IMR-90 (cell line): ENCODE measurements around the gene SEMA3C. TPM values are rescaled to one million over a fixed set of nuclear protein-coding genes. Genes with fewer than 3 reads are reported as not detected.

Experiments used
- ATAC-seq: fragments of 200-7000 bp; cut with Tn5 transposase; 2 replicates; pipeline ENCODE4 v1.9.1; 2020; ENCODE audit warnings: low read depth, mild to moderate bottlenecking, moderate library complexity
- BruUV-seq: library from RNA; stranded (reverse); fragments of 400-500 nt; replicated peaks from 2 replicates; lab custom pipeline; 2021; lab: Mats Ljungman, UMichigan
- CTCF ChIA-PET: fragments of 300-600 bp; formaldehyde crosslinking; extraction: SDS; loops from one replicate; lab custom pipeline; 2021; ENCODE audit warnings: antibody characterized with exemption; lab: Yijun Ruan, JAX
- POLR2A ChIA-PET: fragments of 300-600 bp; sonication (Branson Sonifier 250); formaldehyde crosslinking; loops from one replicate; lab custom pipeline; 2022; ENCODE audit warnings: antibody characterized with exemption; ENCODE audit not compliant: unreplicated experiment; lab: Charles Lee
- DNase-seq: peaks from one replicate; pipeline ENCODE4 v3.0.0; 2013
- H2AFZ ChIP-seq: replicated peaks from 2 replicates; pipeline ENCODE3; 2013; ENCODE audit warnings: low read length, mild to moderate bottlenecking; ENCODE audit not compliant: poor library complexity
- H2AK5ac ChIP-seq: 2 replicates; pipeline ENCODE4 v1.6.1; 2013; ENCODE audit warnings: low read depth, low read length, inconsistent platforms
- H2AK9ac ChIP-seq: replicated peaks from 2 replicates; pipeline ENCODE3; 2013; ENCODE audit warnings: mild to moderate bottlenecking, low read depth, low read length, moderate library complexity; ENCODE audit not compliant: poor library complexity
- H2BK120ac ChIP-seq: 2 replicates; pipeline ENCODE4 v1.6.1; 2013; ENCODE audit warnings: low read depth, low read length, inconsistent platforms
- H2BK15ac ChIP-seq: 3 replicates; pipeline ENCODE4 v1.6.1; 2013; ENCODE audit warnings: low read depth, low read length, inconsistent platforms
- H2BK20ac ChIP-seq: 2 replicates; pipeline ENCODE4 v1.6.1; 2013; ENCODE audit warnings: low read depth, mild to moderate bottlenecking, inconsistent platforms, low read length, moderate library complexity
- H2BK5ac ChIP-seq: 2 replicates; pipeline ENCODE4 v1.6.1; 2013; ENCODE audit warnings: mild to moderate bottlenecking, low read depth, low read length, inconsistent platforms; ENCODE audit not compliant: poor library complexity, severe bottlenecking
- H3K14ac ChIP-seq: replicated peaks from 2 replicates; pipeline ENCODE4 v1.6.1; 2013; ENCODE audit warnings: low read depth, low read length, inconsistent platforms
- H3K18ac ChIP-seq: 2 replicates; pipeline ENCODE4 v1.6.1; 2013; ENCODE audit warnings: low read depth, low read length, control low read depth
- H3K23ac ChIP-seq: 2 replicates; pipeline ENCODE4 v1.6.1; 2013; ENCODE audit warnings: low read depth, low read length, inconsistent platforms
- H3K27ac ChIP-seq: 2 replicates; pipeline ENCODE4 v1.5.1; 2013; ENCODE audit warnings: mild to moderate bottlenecking, control low read depth, low read length; ENCODE audit not compliant: insufficient read depth
- H3K27me3 ChIP-seq: 2 replicates; pipeline ENCODE4 v1.6.1; 2013; ENCODE audit warnings: low read length; ENCODE audit not compliant: control insufficient read depth, insufficient read depth
- H3K36me3 ChIP-seq: 2 replicates; pipeline ENCODE4 v1.6.1; 2013; ENCODE audit warnings: low read length, mixed read lengths; ENCODE audit not compliant: control insufficient read depth, insufficient read depth
- H3K4ac ChIP-seq: 2 replicates; pipeline ENCODE4 v1.6.1; 2013; ENCODE audit warnings: low read depth, low read length, inconsistent platforms
- H3K4me1 ChIP-seq: 2 replicates; pipeline ENCODE4 v1.6.1; 2013; ENCODE audit warnings: low read length, mixed read lengths; ENCODE audit not compliant: control insufficient read depth, insufficient read depth
- H3K4me2 ChIP-seq: 2 replicates; pipeline ENCODE4 v1.6.1; 2013; ENCODE audit warnings: low read depth, mild to moderate bottlenecking, control low read depth, low read length, moderate library complexity
- H3K4me3 ChIP-seq: 2 replicates; pipeline ENCODE4 v1.5.1; 2013; ENCODE audit warnings: low read depth, mild to moderate bottlenecking, control low read depth, low read length, moderate library complexity; ENCODE audit not compliant: insufficient read depth
- H3K56ac ChIP-seq: 2 replicates; pipeline ENCODE4 v1.6.1; 2013; ENCODE audit warnings: low read length, inconsistent platforms; ENCODE audit not compliant: insufficient read depth; ENCODE audit errors: extremely low read depth
- H3K79me1 ChIP-seq, 2 experiments: 2 replicates each; pipeline ENCODE4 v1.6.1; 2013; ENCODE audit warnings: low read length in 2 of 2, inconsistent platforms in 1 of 2, low read depth in 1 of 2
- H3K9ac ChIP-seq: 2 replicates; pipeline ENCODE4 v1.6.1; 2013; ENCODE audit warnings: low read depth, low read length, control low read depth
- H3K9me1 ChIP-seq: 2 replicates; pipeline ENCODE4 v1.6.1; 2013; ENCODE audit warnings: low read length, inconsistent platforms; ENCODE audit not compliant: insufficient read depth
- H3K9me3 ChIP-seq: 2 replicates; pipeline ENCODE4 v1.6.1; 2013; ENCODE audit warnings: low read length; ENCODE audit not compliant: control insufficient read depth, insufficient read depth
- H4K20me1 ChIP-seq: 2 replicates; pipeline ENCODE4 v1.6.1; 2013; ENCODE audit warnings: low read length, inconsistent platforms; ENCODE audit not compliant: insufficient read depth
- H4K5ac ChIP-seq: 2 replicates; pipeline ENCODE4 v1.6.1; 2013; ENCODE audit warnings: mild to moderate bottlenecking, low read depth, low read length, control low read depth
- H4K8ac ChIP-seq, 2 experiments: 2 replicates each; pipeline ENCODE4 v1.6.1; 2013; ENCODE audit warnings: low read depth in 2 of 2, low read length in 2 of 2, control low read depth in 1 of 2, inconsistent platforms in 1 of 2
- H4K91ac ChIP-seq: 2 replicates; pipeline ENCODE4 v1.6.1; 2013; ENCODE audit warnings: low read depth, low read length, inconsistent platforms; ENCODE audit not compliant: insufficient read depth
- BHLHE40 ChIP-seq: fragments of 150-350 bp; IDR thresholded peaks from 2 replicates; pipeline ENCODE4 v1.6.1; 2016; ENCODE audit warnings: mild to moderate bottlenecking, low read depth, low read length
- MAFK ChIP-seq: IDR thresholded peaks from 2 replicates; pipeline ENCODE4 v1.6.1; 2012; ENCODE audit warnings: low read depth, low read length, improper control_type of control experiment
- MXI1 ChIP-seq: IDR thresholded peaks from 2 replicates; pipeline ENCODE4 v1.6.1; 2012; ENCODE audit warnings: low read depth, mild to moderate bottlenecking, low read length, moderate library complexity, borderline replicate concordance
- NFE2L2 ChIP-seq: fragments of 150-350 bp; IDR thresholded peaks from 2 replicates; pipeline ENCODE4 v1.6.1; 2016; ENCODE audit warnings: low read depth, mild to moderate bottlenecking, low read length
- RFX5 ChIP-seq: IDR thresholded peaks from 2 replicates; pipeline ENCODE4 v1.8.0; 2012; ENCODE audit warnings: low read depth, mild to moderate bottlenecking, low read length, moderate library complexity
- USF2 ChIP-seq: fragments of 150-350 bp; IDR thresholded peaks from 2 replicates; pipeline ENCODE4 v1.6.1; 2017; ENCODE audit warnings: mild to moderate bottlenecking, antibody characterized with exemption, low read length, low read depth
- WGBS, 2 experiments: methylation state at CpG; one replicate each; pipeline versions ENCODE4 v1.1.5 to v1.1.7; 2013; ENCODE audit warnings: missing lambda C conversion rate in 2 of 2; ENCODE audit not compliant: insufficient read length in 1 of 2; ENCODE audit errors: extremely low coverage in 2 of 2; 5-methylcytosine and 5-hydroxymethylcytosine counted together
- dilution Hi-C: fragments of 300-500 bp; cut with HindIII; formaldehyde crosslinking; loops from one replicate; pipeline ENCODE4 v1.14.3; 2018; ENCODE audit warnings: low sequenced_read_pairs; ENCODE audit not compliant: unreplicated experiment
- in situ Hi-C: fragments of 300-500 bp; cut with MboI; formaldehyde crosslinking; loops from 3 replicates; pipeline ENCODE4 v1.14.3; 2019; ENCODE audit warnings: low sequenced_read_pairs, inconsistent platforms, mixed read lengths
- intact Hi-C: fragments of 100-400 bp; cut with micrococcal nuclease; formaldehyde crosslinking; loops from 2 replicates; pipeline ENCODE4 v1.10.0; 2022
- polyA plus RNA-seq, 3 experiments: library from polyadenylated mRNA; depleted of rRNA; stranded (reverse); fragments of >200 nt; gene quantifications; 2 replicates each; pipeline ENCODE4 v1.2.3, GENCODE V29; 2012; ENCODE audit warnings: low replicate concordance in 1 of 3
- total RNA-seq: library from RNA; depleted of rRNA; stranded (reverse); fragments of >200 nt; gene quantifications from 2 replicates; pipeline ENCODE4 v1.2.3, GENCODE V29; 2012

SEMA3C gene
- total and polyA plus RNA-seq, 2 of the 4 experiments (the other 2 are of a cell fraction) = 21.2 to 97.1 TPM

- CTCF ChIA-PET = no interaction called here
- H3K27me3 ChIP-seq = no peaks in the 10 kb centered on the region
- no peak overlapping the region for H3K4ac ChIP-seq
- H3K79me1 ChIP-seq = peaks cover 14% of the 10 kb centered on the region in 2 experiments; a peak in 1 of 4 replicates
- H4K5ac ChIP-seq = no peak overlapping the region
- no peak overlapping the region for H2AFZ ChIP-seq
- H2BK120ac ChIP-seq = no peak overlapping the region
- dilution Hi-C loops (no loop called here), in situ Hi-C loops (no loop called here), intact Hi-C loops (no loop called here)
- H3K9me1 ChIP-seq = no peaks in the 10 kb centered on the region
- H4K8ac ChIP-seq = no peak overlapping the region
- no peaks in the 10 kb centered on the region for H4K20me1 ChIP-seq
- no peaks in the 10 kb centered on the region for H3K9me3 ChIP-seq
- no peak for TF ChIP-seq BHLHE40
- TF ChIP-seq MXI1 = no peak
- TF ChIP-seq NFE2L2 = no peak
- TF ChIP-seq RFX5 = no peak
- no peak for TF ChIP-seq USF2
- TF ChIP-seq MAFK = no peak
- H2BK15ac ChIP-seq = no peak overlapping the region
- H3K23ac ChIP-seq = peak overlapping the region; percentile 20; the same call in 1 of the 2 replicates
- H2BK5ac ChIP-seq = no peak overlapping the region
- H3K14ac ChIP-seq = no peak overlapping the region
- no peak overlapping the region for H3K27ac ChIP-seq
- no peak overlapping the region for H2AK9ac ChIP-seq
- H3K4me1 ChIP-seq = peaks cover 5% of the 10 kb centered on the region; the same call in 1 of the 2 replicates
- POLR2A ChIA-PET = no interaction called here
- no CpG with 5 or more reads among the region's 3 CpGs for WGBS, 2 experiments
- H3K4me3 ChIP-seq = no peak overlapping the region
- DNase-seq (no peak), ATAC-seq (no peak)
- H2AK5ac ChIP-seq = no peak overlapping the region
- H3K9ac ChIP-seq = no peak overlapping the region
- no peak overlapping the region for H4K91ac ChIP-seq
- no TSS peak for BruUV-seq
- H3K4me2 ChIP-seq = no peak overlapping the region
- H3K36me3 ChIP-seq = no peaks in the 10 kb centered on the region
- H3K18ac ChIP-seq = no peak overlapping the region
- no peak overlapping the region for H2BK20ac ChIP-seq
- no peak overlapping the region for H3K56ac ChIP-seq
These were observed 81.5 kb downstream of the SEMA3C start for GRCh38 chr7:80837345-80837744.
